ENCODE results near the gene CHD6. TPM values are rescaled to one million over a fixed set of nuclear protein-coding genes. Genes with fewer than 3 reads are reported as not detected.

CHD6 gene
- total RNA-seq, 4 donors from 2014 or later, result 18.5 to 49.3 (median 28.7) TPM

DNA sequence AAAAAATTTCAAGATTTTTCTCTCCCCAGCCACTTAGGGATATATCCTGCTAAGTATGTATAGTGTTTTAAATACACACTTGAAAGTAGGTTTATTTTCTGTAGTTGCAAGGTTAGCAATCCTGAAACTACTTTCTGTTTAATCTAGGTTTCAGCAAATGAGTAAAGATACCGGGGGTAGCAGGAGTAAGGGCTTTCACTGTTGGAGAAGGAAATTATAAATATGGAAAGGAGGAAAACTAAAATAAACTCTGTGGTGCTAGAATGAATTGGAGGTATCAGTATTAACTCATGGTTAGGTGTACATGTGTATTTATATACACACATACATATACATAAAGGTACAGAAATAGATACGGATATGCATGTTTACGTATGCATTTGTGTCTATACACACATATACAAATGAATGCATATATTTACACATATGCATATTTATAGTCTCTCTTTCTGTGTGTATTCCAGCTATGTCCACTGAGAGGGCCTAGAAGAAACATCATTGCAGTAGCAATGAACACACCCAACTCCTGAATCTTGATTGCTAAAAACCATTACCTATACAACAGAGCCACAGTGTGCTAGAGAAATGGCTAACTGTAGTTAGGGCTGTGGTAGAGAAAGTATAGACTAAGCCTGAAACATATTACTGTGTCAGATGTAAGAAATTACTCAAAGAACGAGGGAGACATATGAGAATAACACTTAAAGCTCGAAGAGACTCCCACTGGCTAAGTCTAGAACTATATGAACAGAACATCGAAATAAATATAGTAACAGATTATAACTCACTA is 155.6 kb downstream of the CHD6 start:
- ATAC-seq (ENCODE audit: low FRiP score), result no peak
- TF ChIP-seq, protein P1, sequence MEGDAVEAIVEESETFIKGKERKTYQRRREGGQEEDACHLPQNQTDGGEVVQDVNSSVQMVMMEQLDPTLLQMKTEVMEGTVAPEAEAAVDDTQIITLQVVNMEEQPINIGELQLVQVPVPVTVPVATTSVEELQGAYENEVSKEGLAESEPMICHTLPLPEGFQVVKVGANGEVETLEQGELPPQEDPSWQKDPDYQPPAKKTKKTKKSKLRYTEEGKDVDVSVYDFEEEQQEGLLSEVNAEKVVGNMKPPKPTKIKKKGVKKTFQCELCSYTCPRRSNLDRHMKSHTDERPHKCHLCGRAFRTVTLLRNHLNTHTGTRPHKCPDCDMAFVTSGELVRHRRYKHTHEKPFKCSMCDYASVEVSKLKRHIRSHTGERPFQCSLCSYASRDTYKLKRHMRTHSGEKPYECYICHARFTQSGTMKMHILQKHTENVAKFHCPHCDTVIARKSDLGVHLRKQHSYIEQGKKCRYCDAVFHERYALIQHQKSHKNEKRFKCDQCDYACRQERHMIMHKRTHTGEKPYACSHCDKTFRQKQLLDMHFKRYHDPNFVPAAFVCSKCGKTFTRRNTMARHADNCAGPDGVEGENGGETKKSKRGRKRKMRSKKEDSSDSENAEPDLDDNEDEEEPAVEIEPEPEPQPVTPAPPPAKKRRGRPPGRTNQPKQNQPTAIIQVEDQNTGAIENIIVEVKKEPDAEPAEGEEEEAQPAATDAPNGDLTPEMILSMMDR (IDR thresholded peaks at IDR 0.05), result no peak
- DNase-seq (ENCODE audit: low spot score), result no peak

DNA sequence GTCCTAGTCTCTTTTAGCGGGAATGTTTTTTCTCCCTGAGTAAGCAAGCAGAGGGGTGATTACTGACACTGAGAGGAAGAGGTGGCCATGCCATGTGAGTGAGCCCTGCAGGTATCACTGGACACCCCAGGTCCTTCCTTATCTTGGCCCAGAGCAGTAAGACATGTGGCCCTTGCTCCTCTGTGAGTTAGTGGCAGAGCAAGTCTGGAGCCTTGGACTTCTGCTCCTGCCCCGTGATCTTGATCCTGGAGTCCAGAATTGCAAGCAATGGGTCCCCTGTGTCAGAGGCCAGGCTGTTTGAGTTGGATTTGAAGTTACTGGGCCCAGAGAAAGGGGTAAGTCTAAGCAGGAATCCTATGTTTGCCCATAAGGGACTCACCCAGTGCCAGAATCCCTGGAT is 159.4 kb downstream of the CHD6 start:
- DNase-seq (ENCODE audit: low spot score) (no peak), ATAC-seq (ENCODE audit: low FRiP score) (no peak)
- TF ChIP-seq, protein P1 (IDR thresholded peaks at IDR 0.05), result no peak

DNA sequence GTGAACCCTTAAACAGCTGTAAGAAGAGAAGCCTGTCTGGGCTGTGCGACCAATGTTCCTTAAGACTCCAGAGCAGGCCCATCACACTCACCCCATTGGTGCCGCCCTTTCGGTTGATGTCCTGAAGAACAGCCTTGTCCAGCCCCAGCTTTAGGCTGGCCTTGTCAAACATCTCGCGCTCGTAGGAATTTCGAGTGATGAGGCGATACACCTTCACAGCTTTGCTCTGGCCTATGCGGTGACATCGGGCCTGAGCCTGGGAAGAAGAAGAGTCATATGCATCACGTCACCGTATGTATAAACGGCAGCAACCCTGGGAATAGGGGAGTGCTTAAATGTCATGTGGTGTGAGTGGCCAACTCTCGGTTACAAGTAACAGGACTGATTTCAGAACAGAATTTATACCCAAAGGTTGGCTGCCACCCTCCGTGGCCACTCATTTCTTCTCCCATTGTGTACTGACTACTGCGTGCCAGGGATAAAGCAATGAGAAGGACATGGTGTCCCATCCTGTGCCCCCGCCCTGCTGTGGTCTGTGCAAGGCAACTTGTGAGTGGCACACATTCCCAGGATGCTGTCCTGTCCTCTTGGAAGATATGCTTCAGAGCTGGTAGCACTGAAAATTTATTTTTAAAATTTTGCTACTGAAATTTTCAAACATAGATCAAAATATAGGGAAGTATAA is 160.9 kb downstream of the CHD6 start:
- ATAC-seq (ENCODE audit: low FRiP score), result no peak
- TF ChIP-seq, protein P1 (IDR thresholded peaks at IDR 0.05), result no peak
- DNase-seq (ENCODE audit: low spot score), result no peak

DNA sequence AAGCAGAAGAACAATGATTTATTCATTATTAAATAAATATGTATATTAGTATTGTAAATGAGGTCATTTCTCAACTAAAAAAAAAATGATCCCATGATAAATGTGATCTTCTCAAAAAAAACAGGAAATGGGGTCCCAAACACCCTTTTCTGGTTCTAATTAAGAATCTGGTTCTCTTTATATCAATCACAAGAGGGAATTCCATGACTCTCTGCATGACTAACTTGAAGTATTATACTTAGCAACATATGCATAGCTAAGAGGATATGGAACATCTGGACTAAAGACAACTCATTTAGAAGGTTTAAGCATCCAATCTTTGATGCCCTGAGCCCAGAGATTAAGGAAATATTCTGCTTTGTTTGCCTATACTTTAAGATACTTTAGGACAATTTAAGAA is 161.8 kb downstream of the CHD6 start:
- TF ChIP-seq, protein P1 (IDR thresholded peaks at IDR 0.05), result no peak
- no peak for DNase-seq (ENCODE audit: low spot score)
- ATAC-seq (ENCODE audit: low FRiP score), result no peak

DNA sequence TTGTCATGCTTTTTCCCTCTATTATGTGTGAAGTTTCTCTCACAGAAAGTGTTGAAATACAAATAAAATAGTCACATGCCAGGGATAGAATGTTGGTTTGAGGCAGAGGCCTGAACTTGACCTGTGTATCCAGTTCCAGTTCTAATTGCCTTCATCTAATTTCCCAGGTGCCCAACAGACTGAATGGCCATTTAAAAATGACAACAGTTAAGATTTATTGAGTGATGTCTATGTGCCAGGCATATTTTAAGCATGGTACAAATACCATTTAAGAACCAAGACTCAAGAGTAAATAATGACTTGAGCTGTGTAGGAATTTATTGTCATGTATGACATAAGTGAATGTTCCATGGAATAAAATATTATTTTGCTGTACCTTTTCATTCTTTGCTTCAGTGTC is 163.9 kb downstream of the CHD6 start:
- TF ChIP-seq, protein P1 (IDR thresholded peaks at IDR 0.05), result no peak
- no peak for DNase-seq (ENCODE audit: low spot score)
- ATAC-seq (ENCODE audit: low FRiP score), result no peak

DNA sequence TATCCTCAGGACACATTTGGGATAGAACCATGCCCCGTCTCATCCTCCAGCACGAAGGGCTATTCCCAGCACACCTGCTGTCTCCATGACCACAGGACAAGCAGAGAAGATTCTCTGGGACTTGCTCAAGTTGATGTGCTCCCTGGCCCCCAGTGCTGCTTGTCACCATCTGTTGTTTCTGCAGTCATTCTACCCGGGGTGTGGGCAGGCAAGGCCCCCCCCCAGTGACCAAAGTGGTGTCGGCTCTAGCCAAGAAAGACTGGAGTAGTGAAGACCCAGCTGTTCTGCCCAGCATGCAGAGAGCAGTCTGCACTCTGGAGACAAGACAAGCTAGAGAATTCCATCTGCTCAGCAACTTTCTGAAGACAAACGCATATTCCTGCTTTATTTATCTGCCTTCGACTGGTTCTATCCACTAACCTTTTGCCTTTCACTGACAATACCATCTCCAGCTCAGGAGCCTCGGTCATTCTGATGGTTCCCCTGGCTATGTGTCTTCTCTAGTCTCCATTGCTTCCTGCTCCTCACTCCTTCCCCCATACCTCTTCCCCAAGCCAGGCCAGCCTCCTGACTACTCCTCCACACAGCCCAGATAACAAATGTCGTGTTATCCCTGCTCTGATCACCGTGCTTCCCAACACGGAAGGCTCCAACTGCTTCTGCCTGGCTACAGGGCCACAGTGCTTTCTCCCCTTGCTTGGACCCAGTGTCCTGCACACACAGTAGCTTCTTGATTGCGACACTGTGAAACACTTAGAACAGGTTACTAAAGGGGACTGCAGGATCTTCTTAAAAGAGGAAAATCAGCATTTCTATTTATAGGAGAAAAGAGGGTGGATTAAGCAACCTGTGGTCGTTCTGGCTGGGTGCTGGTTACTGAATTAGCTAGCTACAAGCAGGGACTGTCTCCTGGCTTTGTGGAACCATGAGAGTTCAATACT is 164.9 kb downstream of the CHD6 start:
- TF ChIP-seq, protein P1 (IDR thresholded peaks at IDR 0.05), result no peak
- ATAC-seq (ENCODE audit: low FRiP score), result no peak
- DNase-seq (ENCODE audit: low spot score), result no peak
